ENCODE results near the gene LUC7L3. TPM values are rescaled to one million over a fixed set of nuclear protein-coding genes. Genes with fewer than 3 reads are reported as not detected.

Gene LUC7L3
- total RNA-seq, 4 donors from 2014 or later = 31.5 to 267 (median 42.6) TPM

GRCh38 chr17:50710025-50710424 is 9.4 kb upstream of the LUC7L3 start:
- Histone ChIP-seq H3K36me3 (no peaks in the 10 kb centered on the region), H3K27me3 (no peaks in the 10 kb centered on the region), H3K27ac (no peak overlapping the region), H3K4me1 (peaks cover 36% of the 10 kb centered on the region), H3K4me3 (no peak overlapping the region), H3K9me3 (no peaks in the 10 kb centered on the region)
- TF ChIP-seq CTCF (IDR thresholded peaks at IDR 0.05) (no peak), POLR2A (IDR thresholded peaks at IDR 0.05) (no peak), EP300 (IDR thresholded peaks at IDR 0.05) (no peak), POLR2AphosphoS5 (IDR thresholded peaks at IDR 0.05) (no peak)
- WGBS = 73% methylated on average over 2 of the region's 2 CpGs
- DNase-seq (ENCODE audit: low spot score in 2 of 2) = no peak

- no peak for DNase-seq (ENCODE audit: low spot score in 2 of 2)
- 85% methylated on average over 4 of the region's 4 CpGs for WGBS
- H3K27me3 ChIP-seq = no peaks in the 10 kb centered on the region
- peaks cover 32% of the 10 kb centered on the region for H3K4me1 ChIP-seq
- no peak overlapping the region for H3K27ac ChIP-seq
- H3K36me3 ChIP-seq = no peaks in the 10 kb centered on the region
- no peak for TF ChIP-seq EP300 (IDR thresholded peaks at IDR 0.05)
- no peak for TF ChIP-seq POLR2A (IDR thresholded peaks at IDR 0.05)
- no peak for TF ChIP-seq POLR2AphosphoS5 (IDR thresholded peaks at IDR 0.05)
- TF ChIP-seq CTCF (IDR thresholded peaks at IDR 0.05) = no peak
- no peaks in the 10 kb centered on the region for H3K9me3 ChIP-seq
- H3K4me3 ChIP-seq = no peak overlapping the region
These were observed 8.8 kb upstream of the LUC7L3 start for GRCh38 chr17:50710650-50711049.

- Histone ChIP-seq H3K4me3 (no peak overlapping the region), H3K9me3 (no peaks in the 10 kb centered on the region), H3K36me3 (no peaks in the 10 kb centered on the region), H3K27me3 (no peaks in the 10 kb centered on the region), H3K4me1 (peaks cover 31% of the 10 kb centered on the region), H3K27ac (no peak overlapping the region)
- no peak for TF ChIP-seq EP300 (IDR thresholded peaks at IDR 0.05)
- TF ChIP-seq POLR2A (IDR thresholded peaks at IDR 0.05) = no peak
- no peak for TF ChIP-seq POLR2AphosphoS5 (IDR thresholded peaks at IDR 0.05)
- TF ChIP-seq CTCF (IDR thresholded peaks at IDR 0.05) = no peak
- WGBS = 88% methylated on average over 9 of the region's 9 CpGs
- no peak for DNase-seq (ENCODE audit: low spot score in 2 of 2)
These were observed 6.8 kb upstream of the LUC7L3 start for GRCh38 chr17:50712641-50713040.

GRCh38 chr17:50715471-50715870 is 3.9 kb upstream of the LUC7L3 start:
- Histone ChIP-seq H3K27me3 (no peaks in the 10 kb centered on the region), H3K4me3 (no peak overlapping the region), H3K27ac (no peak overlapping the region), H3K36me3 (no peaks in the 10 kb centered on the region), H3K4me1 (peaks cover 17% of the 10 kb centered on the region), H3K9me3 (no peaks in the 10 kb centered on the region)
- TF ChIP-seq EP300 (IDR thresholded peaks at IDR 0.05) (no peak), CTCF (IDR thresholded peaks at IDR 0.05) (no peak), POLR2AphosphoS5 (IDR thresholded peaks at IDR 0.05) (no peak), POLR2A (IDR thresholded peaks at IDR 0.05) (no peak)
- WGBS = 89% methylated on average over 3 of the region's 3 CpGs
- DNase-seq (ENCODE audit: low spot score in 2 of 2) = no peak

- Histone ChIP-seq H3K4me3 (peak overlapping the region; percentile 91), H3K9me3 (no peaks in the 10 kb centered on the region), H3K27me3 (no peaks in the 10 kb centered on the region), H3K36me3 (no peaks in the 10 kb centered on the region), H3K27ac (peak overlapping the region; percentile 96), H3K4me1 (peaks cover 58% of the 10 kb centered on the region)
- TF ChIP-seq CTCF (IDR thresholded peaks at IDR 0.05) = no peak
- TF ChIP-seq POLR2A (IDR thresholded peaks at IDR 0.05) = no peak
- TF ChIP-seq POLR2AphosphoS5 (IDR thresholded peaks at IDR 0.05) = no peak
- no peak for TF ChIP-seq EP300 (IDR thresholded peaks at IDR 0.05)
- DNase-seq (ENCODE audit: low spot score in 2 of 2) = peak in 1 of 2 donors; percentile 81
- under 1% methylated on average over 25 of the region's 25 CpGs for WGBS
These were observed 756 bp downstream of the LUC7L3 start for GRCh38 chr17:50719924-50720794.
